ENCODE data around the gene UQCR10. TPM values are rescaled to one million over a fixed set of nuclear protein-coding genes. Genes with fewer than 3 reads are reported as not detected.

UQCR10 gene
- total and polyA plus RNA-seq, 9 of the 15 experiments (the other 6 are each of a cell fraction or from before 2014, with no cell fraction given): 128 to 903 (median 163) TPM

DNA sequence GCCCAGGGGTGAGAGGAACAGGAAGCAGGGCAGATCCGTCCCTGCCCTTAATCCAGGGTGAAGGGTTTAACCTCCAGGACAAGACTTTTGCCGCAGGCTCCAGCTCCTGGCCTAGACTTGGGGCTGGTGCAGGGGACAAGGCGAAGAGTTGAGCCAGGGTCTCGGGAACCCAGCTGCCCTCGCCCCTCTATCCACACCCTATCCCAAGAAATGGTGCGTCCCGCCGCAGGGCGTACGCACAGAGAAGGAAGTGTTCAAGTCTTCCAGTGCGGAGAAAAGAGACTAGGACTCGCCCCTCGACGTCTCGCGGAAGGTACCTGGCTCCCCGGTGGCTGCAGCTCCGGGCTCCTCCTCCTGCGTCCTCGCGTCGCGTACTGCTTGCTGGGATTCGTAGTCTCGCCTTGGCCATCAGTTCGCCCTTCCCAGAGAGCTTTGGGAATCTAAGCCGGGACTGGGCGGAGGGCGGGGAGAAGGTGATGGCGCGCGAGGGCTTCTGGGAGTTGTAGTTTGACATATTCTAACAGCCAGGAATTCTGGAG, 468 bp upstream of the UQCR10 start, which contains the start of gene ZMAT5 (continued):
- TF ChIP-seq, protein P1, sequence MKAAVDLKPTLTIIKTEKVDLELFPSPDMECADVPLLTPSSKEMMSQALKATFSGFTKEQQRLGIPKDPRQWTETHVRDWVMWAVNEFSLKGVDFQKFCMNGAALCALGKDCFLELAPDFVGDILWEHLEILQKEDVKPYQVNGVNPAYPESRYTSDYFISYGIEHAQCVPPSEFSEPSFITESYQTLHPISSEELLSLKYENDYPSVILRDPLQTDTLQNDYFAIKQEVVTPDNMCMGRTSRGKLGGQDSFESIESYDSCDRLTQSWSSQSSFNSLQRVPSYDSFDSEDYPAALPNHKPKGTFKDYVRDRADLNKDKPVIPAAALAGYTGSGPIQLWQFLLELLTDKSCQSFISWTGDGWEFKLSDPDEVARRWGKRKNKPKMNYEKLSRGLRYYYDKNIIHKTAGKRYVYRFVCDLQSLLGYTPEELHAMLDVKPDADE (conservative IDR thresholded peaks at IDR 0.05; ENCODE audit: control insufficient read depth, low read depth, low read length): peak; percentile 86
- TF ChIP-seq, protein P2, sequence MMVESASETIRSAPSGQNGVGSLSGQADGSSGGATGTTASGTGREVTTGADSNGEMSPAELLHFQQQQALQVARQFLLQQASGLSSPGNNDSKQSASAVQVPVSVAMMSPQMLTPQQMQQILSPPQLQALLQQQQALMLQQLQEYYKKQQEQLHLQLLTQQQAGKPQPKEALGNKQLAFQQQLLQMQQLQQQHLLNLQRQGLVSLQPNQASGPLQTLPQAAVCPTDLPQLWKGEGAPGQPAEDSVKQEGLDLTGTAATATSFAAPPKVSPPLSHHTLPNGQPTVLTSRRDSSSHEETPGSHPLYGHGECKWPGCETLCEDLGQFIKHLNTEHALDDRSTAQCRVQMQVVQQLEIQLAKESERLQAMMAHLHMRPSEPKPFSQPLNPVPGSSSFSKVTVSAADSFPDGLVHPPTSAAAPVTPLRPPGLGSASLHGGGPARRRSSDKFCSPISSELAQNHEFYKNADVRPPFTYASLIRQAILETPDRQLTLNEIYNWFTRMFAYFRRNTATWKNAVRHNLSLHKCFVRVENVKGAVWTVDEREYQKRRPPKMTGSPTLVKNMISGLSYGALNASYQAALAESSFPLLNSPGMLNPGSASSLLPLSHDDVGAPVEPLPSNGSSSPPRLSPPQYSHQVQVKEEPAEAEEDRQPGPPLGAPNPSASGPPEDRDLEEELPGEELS (CRISPR knock-in tag; IDR thresholded peaks at IDR 0.05; ENCODE audit: borderline replicate concordance): no peak
- TF ChIP-seq, protein P3, sequence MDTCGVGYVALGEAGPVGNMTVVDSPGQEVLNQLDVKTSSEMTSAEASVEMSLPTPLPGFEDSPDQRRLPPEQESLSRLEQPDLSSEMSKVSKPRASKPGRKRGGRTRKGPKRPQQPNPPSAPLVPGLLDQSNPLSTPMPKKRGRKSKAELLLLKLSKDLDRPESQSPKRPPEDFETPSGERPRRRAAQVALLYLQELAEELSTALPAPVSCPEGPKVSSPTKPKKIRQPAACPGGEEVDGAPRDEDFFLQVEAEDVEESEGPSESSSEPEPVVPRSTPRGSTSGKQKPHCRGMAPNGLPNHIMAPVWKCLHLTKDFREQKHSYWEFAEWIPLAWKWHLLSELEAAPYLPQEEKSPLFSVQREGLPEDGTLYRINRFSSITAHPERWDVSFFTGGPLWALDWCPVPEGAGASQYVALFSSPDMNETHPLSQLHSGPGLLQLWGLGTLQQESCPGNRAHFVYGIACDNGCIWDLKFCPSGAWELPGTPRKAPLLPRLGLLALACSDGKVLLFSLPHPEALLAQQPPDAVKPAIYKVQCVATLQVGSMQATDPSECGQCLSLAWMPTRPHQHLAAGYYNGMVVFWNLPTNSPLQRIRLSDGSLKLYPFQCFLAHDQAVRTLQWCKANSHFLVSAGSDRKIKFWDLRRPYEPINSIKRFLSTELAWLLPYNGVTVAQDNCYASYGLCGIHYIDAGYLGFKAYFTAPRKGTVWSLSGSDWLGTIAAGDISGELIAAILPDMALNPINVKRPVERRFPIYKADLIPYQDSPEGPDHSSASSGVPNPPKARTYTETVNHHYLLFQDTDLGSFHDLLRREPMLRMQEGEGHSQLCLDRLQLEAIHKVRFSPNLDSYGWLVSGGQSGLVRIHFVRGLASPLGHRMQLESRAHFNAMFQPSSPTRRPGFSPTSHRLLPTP (IDR thresholded peaks at IDR 0.05; ENCODE audit: borderline replicate concordance, extremely low read depth, insufficient read length): no peak
- peak; percentile 63; the same call in 1 of the 2 replicates for TF ChIP-seq ELF1 (tag; IDR thresholded peaks at IDR 0.05)
- TF ChIP-seq ZFP36 (IDR thresholded peaks at IDR 0.05; ENCODE audit: low read depth, low read length, partially characterized antibody): no peak
- TF ChIP-seq POLR2G (IDR thresholded peaks at IDR 0.05; ENCODE audit: low read depth, low read length): peak; percentile 86
- peak; percentile 62 to 77 for TF ChIP-seq SIX5 (IDR thresholded peaks at IDR 0.05; ENCODE audit: borderline replicate concordance in 1 of 2, insufficient read depth in 1 of 2, low read depth in 1 of 2, low read length in 2 of 2)
- TF ChIP-seq, protein P4, sequence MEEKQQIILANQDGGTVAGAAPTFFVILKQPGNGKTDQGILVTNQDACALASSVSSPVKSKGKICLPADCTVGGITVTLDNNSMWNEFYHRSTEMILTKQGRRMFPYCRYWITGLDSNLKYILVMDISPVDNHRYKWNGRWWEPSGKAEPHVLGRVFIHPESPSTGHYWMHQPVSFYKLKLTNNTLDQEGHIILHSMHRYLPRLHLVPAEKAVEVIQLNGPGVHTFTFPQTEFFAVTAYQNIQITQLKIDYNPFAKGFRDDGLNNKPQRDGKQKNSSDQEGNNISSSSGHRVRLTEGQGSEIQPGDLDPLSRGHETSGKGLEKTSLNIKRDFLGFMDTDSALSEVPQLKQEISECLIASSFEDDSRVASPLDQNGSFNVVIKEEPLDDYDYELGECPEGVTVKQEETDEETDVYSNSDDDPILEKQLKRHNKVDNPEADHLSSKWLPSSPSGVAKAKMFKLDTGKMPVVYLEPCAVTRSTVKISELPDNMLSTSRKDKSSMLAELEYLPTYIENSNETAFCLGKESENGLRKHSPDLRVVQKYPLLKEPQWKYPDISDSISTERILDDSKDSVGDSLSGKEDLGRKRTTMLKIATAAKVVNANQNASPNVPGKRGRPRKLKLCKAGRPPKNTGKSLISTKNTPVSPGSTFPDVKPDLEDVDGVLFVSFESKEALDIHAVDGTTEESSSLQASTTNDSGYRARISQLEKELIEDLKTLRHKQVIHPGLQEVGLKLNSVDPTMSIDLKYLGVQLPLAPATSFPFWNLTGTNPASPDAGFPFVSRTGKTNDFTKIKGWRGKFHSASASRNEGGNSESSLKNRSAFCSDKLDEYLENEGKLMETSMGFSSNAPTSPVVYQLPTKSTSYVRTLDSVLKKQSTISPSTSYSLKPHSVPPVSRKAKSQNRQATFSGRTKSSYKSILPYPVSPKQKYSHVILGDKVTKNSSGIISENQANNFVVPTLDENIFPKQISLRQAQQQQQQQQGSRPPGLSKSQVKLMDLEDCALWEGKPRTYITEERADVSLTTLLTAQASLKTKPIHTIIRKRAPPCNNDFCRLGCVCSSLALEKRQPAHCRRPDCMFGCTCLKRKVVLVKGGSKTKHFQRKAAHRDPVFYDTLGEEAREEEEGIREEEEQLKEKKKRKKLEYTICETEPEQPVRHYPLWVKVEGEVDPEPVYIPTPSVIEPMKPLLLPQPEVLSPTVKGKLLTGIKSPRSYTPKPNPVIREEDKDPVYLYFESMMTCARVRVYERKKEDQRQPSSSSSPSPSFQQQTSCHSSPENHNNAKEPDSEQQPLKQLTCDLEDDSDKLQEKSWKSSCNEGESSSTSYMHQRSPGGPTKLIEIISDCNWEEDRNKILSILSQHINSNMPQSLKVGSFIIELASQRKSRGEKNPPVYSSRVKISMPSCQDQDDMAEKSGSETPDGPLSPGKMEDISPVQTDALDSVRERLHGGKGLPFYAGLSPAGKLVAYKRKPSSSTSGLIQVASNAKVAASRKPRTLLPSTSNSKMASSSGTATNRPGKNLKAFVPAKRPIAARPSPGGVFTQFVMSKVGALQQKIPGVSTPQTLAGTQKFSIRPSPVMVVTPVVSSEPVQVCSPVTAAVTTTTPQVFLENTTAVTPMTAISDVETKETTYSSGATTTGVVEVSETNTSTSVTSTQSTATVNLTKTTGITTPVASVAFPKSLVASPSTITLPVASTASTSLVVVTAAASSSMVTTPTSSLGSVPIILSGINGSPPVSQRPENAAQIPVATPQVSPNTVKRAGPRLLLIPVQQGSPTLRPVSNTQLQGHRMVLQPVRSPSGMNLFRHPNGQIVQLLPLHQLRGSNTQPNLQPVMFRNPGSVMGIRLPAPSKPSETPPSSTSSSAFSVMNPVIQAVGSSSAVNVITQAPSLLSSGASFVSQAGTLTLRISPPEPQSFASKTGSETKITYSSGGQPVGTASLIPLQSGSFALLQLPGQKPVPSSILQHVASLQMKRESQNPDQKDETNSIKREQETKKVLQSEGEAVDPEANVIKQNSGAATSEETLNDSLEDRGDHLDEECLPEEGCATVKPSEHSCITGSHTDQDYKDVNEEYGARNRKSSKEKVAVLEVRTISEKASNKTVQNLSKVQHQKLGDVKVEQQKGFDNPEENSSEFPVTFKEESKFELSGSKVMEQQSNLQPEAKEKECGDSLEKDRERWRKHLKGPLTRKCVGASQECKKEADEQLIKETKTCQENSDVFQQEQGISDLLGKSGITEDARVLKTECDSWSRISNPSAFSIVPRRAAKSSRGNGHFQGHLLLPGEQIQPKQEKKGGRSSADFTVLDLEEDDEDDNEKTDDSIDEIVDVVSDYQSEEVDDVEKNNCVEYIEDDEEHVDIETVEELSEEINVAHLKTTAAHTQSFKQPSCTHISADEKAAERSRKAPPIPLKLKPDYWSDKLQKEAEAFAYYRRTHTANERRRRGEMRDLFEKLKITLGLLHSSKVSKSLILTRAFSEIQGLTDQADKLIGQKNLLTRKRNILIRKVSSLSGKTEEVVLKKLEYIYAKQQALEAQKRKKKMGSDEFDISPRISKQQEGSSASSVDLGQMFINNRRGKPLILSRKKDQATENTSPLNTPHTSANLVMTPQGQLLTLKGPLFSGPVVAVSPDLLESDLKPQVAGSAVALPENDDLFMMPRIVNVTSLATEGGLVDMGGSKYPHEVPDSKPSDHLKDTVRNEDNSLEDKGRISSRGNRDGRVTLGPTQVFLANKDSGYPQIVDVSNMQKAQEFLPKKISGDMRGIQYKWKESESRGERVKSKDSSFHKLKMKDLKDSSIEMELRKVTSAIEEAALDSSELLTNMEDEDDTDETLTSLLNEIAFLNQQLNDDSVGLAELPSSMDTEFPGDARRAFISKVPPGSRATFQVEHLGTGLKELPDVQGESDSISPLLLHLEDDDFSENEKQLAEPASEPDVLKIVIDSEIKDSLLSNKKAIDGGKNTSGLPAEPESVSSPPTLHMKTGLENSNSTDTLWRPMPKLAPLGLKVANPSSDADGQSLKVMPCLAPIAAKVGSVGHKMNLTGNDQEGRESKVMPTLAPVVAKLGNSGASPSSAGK (IDR thresholded peaks at IDR 0.05): no peak
